ENCODE results near the gene GAP43. TPM values are rescaled to one million over a fixed set of nuclear protein-coding genes. Genes with fewer than 3 reads are reported as not detected.

Gene GAP43
- total RNA-seq, 2 donors from 2014 or later = 0.54 to 1.8 TPM

DNA sequence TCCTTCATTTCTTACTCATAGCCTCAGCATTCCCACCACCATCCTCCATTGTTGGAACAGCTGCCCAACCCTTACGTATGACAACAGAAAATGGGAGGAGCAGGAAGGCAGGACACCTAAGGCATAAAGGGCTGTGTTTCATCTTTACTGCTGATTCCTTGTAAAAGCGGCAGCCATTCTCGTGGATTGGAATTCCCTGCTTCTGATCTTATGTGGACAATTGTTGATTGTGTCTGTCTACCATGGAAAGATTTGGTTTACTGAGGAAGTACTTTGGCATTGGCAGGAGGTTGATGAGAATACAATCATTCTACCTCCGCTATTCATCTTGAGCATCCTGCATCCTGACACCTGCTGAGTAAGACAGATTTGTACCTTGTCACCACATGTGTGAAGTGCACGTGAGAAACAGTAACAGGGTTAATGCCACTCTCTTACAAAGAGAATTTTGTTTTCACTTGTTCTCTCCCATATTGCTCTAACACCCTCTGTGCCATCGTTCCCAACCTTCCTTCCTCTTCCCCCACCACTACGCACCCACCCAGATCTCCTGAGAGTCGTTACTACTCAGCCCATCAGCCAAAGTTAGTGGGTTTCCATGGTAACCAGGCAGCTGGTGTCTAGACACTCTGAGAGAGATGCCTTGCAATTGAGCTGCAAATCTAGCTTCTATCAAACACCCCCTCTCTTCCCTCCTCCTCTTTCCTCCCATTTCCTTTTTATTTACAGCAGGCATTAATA, 75.7 kb downstream of the GAP43 start:
- no peaks in the 10 kb centered on the region for H3K36me3 ChIP-seq
- H3K4me1 ChIP-seq = no peaks in the 10 kb centered on the region
- no peak overlapping the region for H3K4me3 ChIP-seq
- no peaks in the 10 kb centered on the region for H3K9me3 ChIP-seq
- DNase-seq = no peak
- no peaks in the 10 kb centered on the region for H3K27me3 ChIP-seq
- TF ChIP-seq, protein P1, sequence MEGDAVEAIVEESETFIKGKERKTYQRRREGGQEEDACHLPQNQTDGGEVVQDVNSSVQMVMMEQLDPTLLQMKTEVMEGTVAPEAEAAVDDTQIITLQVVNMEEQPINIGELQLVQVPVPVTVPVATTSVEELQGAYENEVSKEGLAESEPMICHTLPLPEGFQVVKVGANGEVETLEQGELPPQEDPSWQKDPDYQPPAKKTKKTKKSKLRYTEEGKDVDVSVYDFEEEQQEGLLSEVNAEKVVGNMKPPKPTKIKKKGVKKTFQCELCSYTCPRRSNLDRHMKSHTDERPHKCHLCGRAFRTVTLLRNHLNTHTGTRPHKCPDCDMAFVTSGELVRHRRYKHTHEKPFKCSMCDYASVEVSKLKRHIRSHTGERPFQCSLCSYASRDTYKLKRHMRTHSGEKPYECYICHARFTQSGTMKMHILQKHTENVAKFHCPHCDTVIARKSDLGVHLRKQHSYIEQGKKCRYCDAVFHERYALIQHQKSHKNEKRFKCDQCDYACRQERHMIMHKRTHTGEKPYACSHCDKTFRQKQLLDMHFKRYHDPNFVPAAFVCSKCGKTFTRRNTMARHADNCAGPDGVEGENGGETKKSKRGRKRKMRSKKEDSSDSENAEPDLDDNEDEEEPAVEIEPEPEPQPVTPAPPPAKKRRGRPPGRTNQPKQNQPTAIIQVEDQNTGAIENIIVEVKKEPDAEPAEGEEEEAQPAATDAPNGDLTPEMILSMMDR (IDR thresholded peaks at IDR 0.05) = no peak
- no peak overlapping the region for H3K27ac ChIP-seq
- H3K9ac ChIP-seq (ENCODE audit: low read depth in 2 of 2, low read length in 2 of 2) = no peak overlapping the region
- intact Hi-C loops (cut with DNase I) = loop anchor here (10.0 kb wide), 1 partner anchor 874 kb away; no protein-coding TSS in a partner anchor

DNA sequence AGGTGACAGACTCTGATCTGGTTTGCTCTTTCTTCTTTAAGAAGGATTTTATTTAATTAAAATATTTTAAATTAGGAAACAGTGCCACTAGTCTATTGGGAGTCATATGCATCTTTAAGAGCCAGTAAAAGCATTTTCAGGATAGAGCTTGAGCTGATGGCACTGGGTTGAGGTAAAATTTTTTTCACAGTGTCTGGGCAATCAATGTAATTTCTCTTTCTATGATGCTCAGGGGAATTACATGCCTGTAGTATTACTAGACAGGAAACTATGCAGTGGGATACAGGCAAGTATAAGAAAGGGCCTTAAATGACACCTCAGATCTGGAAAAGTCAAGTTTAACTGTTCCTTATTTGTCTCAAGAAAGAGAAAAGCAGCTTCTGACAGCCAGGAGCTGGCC, 76.4 kb downstream of the GAP43 start:
- no peaks in the 10 kb centered on the region for H3K27me3 ChIP-seq
- H3K27ac ChIP-seq = no peak overlapping the region
- H3K4me3 ChIP-seq = no peak overlapping the region
- intact Hi-C loops (cut with DNase I) = loop anchor here (10.0 kb wide), 1 partner anchor 875 kb away; no protein-coding TSS in a partner anchor
- TF ChIP-seq, protein P1 (IDR thresholded peaks at IDR 0.05) = no peak
- H3K9ac ChIP-seq (ENCODE audit: low read depth in 2 of 2, low read length in 2 of 2) = no peak overlapping the region
- no peak for DNase-seq
- no peaks in the 10 kb centered on the region for H3K36me3 ChIP-seq
- H3K4me1 ChIP-seq = no peaks in the 10 kb centered on the region
- H3K9me3 ChIP-seq = no peaks in the 10 kb centered on the region

DNA sequence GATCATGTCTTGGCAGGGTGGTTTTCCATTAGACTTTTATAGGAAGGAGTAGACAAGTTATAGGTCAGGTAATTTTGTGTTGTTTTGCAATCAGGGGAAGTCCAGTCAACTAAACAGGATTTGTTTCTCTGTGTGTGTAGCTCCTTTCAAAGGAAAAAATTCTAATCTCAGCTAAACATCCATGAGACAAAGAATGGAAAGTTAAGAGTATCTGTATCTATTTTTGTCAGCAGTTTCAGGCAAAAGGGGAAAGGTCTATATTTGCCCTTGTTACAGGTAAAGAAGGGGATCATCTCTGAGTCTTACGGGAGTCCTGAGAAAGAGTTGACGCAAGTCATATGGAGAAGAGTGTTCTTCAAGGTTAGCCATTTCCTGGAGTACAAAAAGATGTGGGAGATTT, 79.3 kb downstream of the GAP43 start:
- TF ChIP-seq, protein P1 (IDR thresholded peaks at IDR 0.05) = no peak
- no peaks in the 10 kb centered on the region for H3K36me3 ChIP-seq
- no peak overlapping the region for H3K27ac ChIP-seq
- DNase-seq = no peak
- no peaks in the 10 kb centered on the region for H3K4me1 ChIP-seq
- H3K27me3 ChIP-seq = no peaks in the 10 kb centered on the region
- no peak overlapping the region for H3K4me3 ChIP-seq
- no peaks in the 10 kb centered on the region for H3K9me3 ChIP-seq
- intact Hi-C loops (cut with DNase I) = no loop called here
- H3K9ac ChIP-seq (ENCODE audit: low read depth in 2 of 2, low read length in 2 of 2) = no peak overlapping the region

DNA sequence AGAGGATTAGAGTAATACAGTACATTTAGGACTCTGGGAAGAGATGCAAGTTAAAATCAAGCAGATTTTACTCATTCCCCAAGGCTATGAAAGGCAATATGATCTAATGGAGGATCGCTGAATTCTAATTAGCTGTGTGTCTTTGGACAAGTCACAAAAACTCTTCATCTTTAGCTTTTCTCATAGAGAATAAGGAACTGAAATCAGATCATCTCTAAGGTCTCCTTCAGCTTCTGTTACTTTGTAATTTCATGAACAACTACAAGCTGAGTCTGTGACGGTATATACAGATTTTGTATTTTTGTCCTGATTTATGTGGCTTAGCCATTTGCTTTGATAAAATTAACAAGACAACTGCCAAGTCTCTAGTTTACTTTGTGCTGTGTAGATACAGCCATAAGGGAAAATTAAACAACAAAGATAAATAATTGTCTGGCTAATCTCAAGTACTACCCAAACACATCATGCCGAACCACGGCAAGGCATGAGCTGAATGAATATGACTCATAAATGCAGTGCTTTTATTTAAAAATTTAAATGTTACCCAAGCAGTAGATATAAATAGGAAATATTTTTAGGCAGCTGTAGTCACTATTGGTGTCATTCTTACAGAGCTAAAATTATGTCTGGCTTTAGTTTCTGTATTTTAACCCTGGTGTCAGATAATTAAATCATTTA, 81.5 kb downstream of the GAP43 start:
- TF ChIP-seq, protein P1 (IDR thresholded peaks at IDR 0.05) = no peak
- Histone ChIP-seq H3K4me3 (no peak overlapping the region), H3K27ac (no peak overlapping the region), H3K4me1 (no peaks in the 10 kb centered on the region), H3K27me3 (no peaks in the 10 kb centered on the region), H3K36me3 (no peaks in the 10 kb centered on the region), H3K9me3 (no peaks in the 10 kb centered on the region), H3K9ac (ENCODE audit: low read depth in 2 of 2, low read length in 2 of 2) (no peak overlapping the region)
- intact Hi-C loops (cut with DNase I) = no loop called here
- no peak for DNase-seq

DNA sequence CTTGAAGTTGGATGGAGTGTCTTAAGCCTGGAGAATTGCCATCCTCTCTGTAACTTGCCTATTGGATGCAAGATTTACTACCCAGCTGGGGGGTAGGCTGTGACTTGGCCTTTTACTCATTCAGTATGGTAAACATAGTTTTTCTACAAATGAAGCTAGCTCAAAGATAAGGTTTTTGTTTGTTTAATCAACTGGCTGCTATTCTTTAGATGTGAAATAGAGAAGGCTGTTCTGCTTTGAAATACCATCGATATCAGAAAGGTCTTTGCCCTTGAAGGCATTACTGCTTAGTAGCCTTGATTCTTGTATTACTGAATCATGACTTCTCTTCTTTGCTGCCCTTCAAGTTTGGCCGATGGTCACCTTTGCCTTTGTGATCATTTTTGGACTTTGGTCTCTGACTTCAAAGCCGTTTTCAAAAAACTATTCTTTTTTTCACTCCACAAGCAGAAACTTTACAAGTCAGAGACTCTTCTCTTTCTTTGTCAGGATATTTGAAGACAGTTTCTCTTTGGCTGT, 83.1 kb downstream of the GAP43 start:
- intact Hi-C loops (cut with DNase I) = no loop called here
- no peak for DNase-seq

More for the DNA sequence above, 83.1 kb downstream of the GAP43 start:
- Histone ChIP-seq H3K9me3 (no peaks in the 10 kb centered on the region), H3K9ac (ENCODE audit: low read depth in 2 of 2, low read length in 2 of 2) (no peak overlapping the region), H3K4me1 (no peaks in the 10 kb centered on the region), H3K27ac (no peak overlapping the region), H3K36me3 (no peaks in the 10 kb centered on the region), H3K27me3 (no peaks in the 10 kb centered on the region), H3K4me3 (no peak overlapping the region)
- TF ChIP-seq, protein P1 (IDR thresholded peaks at IDR 0.05) = no peak

Measured in colonic mucosa (tissue), 4 donors.